BLaER1 (cell line): ENCODE data around the gene MNT.

Experiments
- H3K27ac ChIP-seq: shearing (Covaris generic); formaldehyde crosslinking; 2 replicates; pipeline ENCODE4 v1.8.1; 2022
- H3K27me3 ChIP-seq: shearing (Covaris generic); formaldehyde crosslinking; 2 replicates; pipeline ENCODE4 v1.8.1; 2022
- H3K36me3 ChIP-seq: shearing (Covaris generic); formaldehyde crosslinking; 2 replicates; pipeline ENCODE4 v1.8.1; 2022
- H3K4me1 ChIP-seq: shearing (Covaris generic); formaldehyde crosslinking; 2 replicates; pipeline ENCODE4 v1.8.1; 2022
- H3K4me2 ChIP-seq: shearing (Covaris generic); formaldehyde crosslinking; 2 replicates; pipeline ENCODE4 v1.8.1; 2022
- H3K4me3 ChIP-seq: shearing (Covaris generic); formaldehyde crosslinking; 2 replicates; pipeline ENCODE4 v1.8.1; 2022
- H3K9ac ChIP-seq: shearing (Covaris generic); formaldehyde crosslinking; 2 replicates; pipeline ENCODE4 v1.8.1; 2022
- H3K9me3 ChIP-seq: shearing (Covaris generic); formaldehyde crosslinking; 2 replicates; pipeline ENCODE4 v1.8.1; 2022
- H4K20me1 ChIP-seq: shearing (Covaris generic); formaldehyde crosslinking; 2 replicates; pipeline ENCODE4 v1.8.1; 2022
- Cebpa-rat ChIP-seq: shearing (Covaris generic); IDR thresholded peaks from 2 replicates; pipeline ENCODE4 v1.8.1; 2022

MNT gene

DNA sequence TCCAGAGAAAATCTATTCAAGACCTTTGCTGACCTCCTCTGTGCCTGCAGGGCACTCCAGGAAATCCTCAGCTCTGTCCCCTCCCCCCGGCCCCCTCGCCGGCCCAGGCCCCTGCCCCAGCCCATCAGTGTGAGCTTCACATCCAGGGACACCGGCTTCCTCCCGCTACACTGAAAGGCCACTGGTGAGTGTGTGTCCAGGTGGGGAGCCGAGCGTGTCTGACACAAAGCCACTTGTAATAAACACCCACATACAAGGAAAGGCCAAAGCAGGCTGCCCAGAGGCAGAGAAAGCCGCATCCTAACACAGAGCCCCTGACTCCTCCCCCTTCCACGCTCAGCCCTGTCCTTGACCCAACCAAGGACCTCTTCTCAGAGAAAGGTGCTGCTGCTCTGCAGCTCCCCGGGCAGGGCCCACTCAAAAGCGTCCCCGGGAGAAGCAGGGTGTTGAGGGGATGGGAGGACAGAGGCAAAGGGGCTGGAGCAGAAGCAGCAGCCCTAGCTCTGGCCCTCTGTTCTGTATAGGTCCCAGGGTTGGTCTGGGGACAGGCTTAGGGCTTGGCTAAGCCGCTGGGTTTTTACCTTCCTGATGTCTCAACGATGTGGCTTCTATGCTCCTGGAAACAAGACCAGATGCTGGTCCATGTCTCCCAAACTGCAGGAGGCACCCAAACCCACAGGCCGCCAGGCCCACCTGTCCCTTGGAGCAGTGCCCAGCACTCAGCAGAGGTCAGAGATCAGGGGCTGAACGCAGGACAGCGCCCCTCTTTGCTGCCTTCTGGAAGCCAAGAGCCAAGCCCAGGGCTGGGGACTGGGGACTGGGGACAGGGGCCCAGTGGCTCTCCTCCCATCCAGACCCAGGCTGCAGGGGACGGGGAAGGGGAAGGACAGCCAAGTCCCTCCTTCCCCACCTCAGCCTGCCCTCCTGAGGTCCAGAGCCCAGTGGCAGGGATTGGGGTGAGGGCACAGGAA is 15.3 kb downstream of the MNT start:
- no peaks in the 10 kb centered on the region for H3K27me3 ChIP-seq
- peaks cover 77% of the 10 kb centered on the region for H3K36me3 ChIP-seq
- H3K9ac ChIP-seq: peak overlapping the region; percentile 34; the same call in 1 of the 2 replicates
- H3K4me3 ChIP-seq: no peak overlapping the region
- 0 out of 2 replicates have a peak overlapping the region, but pooled peaks have one; percentile 26 for H3K27ac ChIP-seq
- peaks cover 57% of the 10 kb centered on the region for H4K20me1 ChIP-seq
- peaks cover 35% of the 10 kb centered on the region for H3K4me1 ChIP-seq
- no peak for TF ChIP-seq Cebpa-rat
- no peaks in the 10 kb centered on the region for H3K9me3 ChIP-seq
- H3K4me2 ChIP-seq: no peak overlapping the region

DNA sequence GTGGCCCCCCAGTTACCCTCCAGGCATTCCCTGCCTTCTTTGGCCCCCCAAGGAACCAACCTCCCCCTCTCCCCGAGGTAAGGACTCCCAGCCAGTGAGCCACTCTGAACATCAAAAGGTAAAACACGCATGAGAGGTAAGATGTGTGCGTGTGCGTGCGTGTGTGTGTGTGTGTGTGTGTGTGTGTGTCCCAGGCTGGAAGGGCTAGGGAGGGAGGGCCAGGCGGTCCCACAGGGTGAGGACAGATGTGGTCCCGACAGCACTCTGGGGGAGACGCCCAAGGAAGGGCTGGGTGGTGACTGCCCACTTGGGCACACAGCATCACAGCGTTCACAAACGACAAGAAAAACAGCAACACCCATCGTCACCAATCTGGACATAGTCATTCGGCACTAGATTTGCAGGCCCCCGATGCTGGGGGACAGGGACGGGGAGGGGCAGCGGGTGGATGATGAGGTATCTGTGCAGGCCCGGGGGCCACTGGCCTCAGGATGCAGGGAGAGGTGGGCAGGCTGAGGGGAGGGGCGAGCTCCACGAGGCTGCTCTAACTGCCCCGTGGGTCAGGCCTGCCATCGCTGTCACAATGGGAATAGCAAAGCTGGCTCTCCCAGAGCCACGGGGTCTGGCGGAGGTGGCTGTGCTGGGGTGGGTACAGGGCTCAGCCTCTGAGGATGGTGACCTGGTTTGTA is 16.3 kb downstream of the MNT start:
- Histone ChIP-seq H3K9me3 (no peaks in the 10 kb centered on the region), H3K4me1 (peaks cover 29% of the 10 kb centered on the region), H3K27me3 (no peaks in the 10 kb centered on the region), H3K36me3 (peaks cover 79% of the 10 kb centered on the region), H3K4me3 (no peak overlapping the region), H3K4me2 (no peak overlapping the region), H3K9ac (no peak overlapping the region; the same call in 1 of the 2 replicates), H4K20me1 (peaks cover 48% of the 10 kb centered on the region), H3K27ac (no peak overlapping the region)
- TF ChIP-seq Cebpa-rat: no peak

DNA sequence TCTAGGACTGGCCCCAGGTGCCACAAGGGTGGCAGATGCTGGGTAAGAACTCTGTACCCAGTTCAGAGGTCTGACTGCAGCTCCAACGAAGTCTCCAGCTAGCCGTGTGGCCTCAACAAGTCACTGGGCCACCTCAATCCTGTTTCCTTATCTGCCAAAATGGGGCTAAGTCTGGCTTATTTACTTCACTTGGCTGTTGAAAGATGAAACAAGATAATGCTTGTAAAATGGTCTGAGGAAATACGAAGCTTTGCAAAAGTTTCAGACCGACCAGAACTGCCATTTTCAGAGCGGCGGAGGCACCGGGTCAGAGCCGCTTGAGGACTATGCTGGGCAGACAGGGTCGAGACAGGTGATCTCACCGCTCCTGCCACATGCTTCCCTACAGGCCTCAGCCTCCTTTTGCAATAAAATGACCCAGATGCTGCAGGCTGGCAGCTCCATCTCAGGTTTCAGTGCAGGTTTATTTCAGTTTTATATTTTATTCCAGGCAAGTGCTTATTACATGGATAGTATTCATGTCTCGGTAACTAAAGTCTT is 17.2 kb downstream of the MNT start:
- peak overlapping the region; percentile 38 for H3K27ac ChIP-seq

DNA sequence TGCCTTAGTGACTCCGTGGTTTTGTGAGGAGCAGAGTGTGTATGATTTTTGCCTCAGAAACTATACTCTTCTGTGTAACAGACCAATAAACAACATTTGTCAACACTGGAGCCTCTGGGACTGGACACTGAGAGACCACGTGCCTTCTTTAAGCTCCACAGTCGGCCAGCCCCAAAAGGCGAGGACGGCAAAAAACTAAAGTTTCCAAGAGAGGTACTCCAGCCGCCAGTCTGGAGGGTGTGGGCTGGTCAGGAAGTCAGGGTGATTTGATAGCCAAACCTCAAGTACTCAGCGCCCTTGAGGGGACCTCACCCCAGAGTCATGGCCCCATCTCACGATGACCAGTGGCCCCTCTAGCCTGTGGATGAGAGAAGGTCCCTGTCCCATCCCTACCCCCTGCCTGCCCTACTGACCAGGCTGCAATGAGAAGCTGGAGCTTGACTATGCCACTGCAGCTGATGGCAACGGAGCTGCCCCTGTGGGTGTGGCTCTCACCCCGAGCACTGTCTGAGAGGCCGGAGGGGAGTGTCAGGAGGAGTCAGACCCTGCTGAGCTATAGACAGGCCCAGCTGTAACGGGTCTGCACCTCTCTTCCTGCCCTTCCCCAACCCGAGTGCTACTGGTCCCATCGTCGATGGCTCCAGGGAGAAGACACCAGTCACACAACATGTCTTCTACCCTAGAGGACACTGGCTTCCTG is 19.8 kb downstream of the MNT start:
- Histone ChIP-seq H3K4me3 (no peak overlapping the region), H3K4me2 (no peak overlapping the region), H3K9me3 (no peaks in the 10 kb centered on the region), H3K9ac (0 out of 2 replicates have a peak overlapping the region, but pooled peaks have one; percentile 6), H3K4me1 (peaks cover 25% of the 10 kb centered on the region), H4K20me1 (peaks cover 19% of the 10 kb centered on the region; the same call in 1 of the 2 replicates), H3K27me3 (no peaks in the 10 kb centered on the region), H3K36me3 (peaks cover 81% of the 10 kb centered on the region), H3K27ac (no peak overlapping the region)
- no peak for TF ChIP-seq Cebpa-rat

More for the DNA sequence above, 17.2 kb downstream of the MNT start:
- Histone ChIP-seq H3K9ac (no peak overlapping the region), H3K27me3 (no peaks in the 10 kb centered on the region), H3K4me3 (no peak overlapping the region), H3K4me1 (peaks cover 29% of the 10 kb centered on the region), H4K20me1 (peaks cover 41% of the 10 kb centered on the region), H3K9me3 (no peaks in the 10 kb centered on the region), H3K36me3 (peaks cover 80% of the 10 kb centered on the region), H3K4me2 (0 out of 2 replicates have a peak overlapping the region, but pooled peaks have one; percentile 50)
- TF ChIP-seq Cebpa-rat: no peak

DNA sequence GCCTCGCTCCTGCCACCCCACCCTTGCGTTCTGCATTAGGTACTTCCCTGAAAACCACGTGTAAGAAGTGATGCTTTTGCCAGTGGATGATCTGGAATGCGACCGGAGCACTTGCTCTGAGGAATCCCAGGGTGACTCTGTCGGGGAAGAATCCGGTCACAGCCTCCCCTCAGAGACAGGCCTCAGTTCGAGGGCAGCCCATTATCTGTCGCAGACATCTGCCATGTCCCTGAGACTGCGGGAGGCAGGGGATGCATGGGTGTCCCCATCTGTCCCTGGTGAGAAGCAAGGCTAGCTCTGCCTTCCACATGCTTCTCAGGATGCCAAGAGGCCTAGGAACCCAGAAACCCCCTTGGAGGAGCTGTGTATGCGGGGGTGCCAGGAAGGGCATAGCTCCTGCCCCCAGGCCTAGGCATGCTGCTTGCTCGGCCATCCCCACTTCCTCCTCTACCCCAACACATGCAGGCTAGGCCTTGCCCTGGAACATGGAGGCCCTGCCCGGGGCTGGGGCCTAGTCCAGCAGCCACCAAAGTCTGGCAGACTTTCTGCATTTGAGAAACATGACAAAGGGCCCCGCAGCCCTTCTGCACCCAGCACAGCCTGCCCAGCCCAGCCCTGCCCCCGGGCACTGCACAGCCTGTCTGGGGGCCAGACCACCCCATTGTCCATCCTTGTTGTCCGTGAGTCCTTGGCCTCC is 20.5 kb downstream of the MNT start:
- Histone ChIP-seq H3K4me3 (no peak overlapping the region), H3K27me3 (no peaks in the 10 kb centered on the region), H4K20me1 (peaks cover 12% of the 10 kb centered on the region; the same call in 1 of the 2 replicates), H3K36me3 (peaks cover 81% of the 10 kb centered on the region), H3K4me1 (peaks cover 21% of the 10 kb centered on the region), H3K9ac (0 out of 2 replicates have a peak overlapping the region, but pooled peaks have one; percentile 6), H3K4me2 (no peak overlapping the region), H3K9me3 (no peaks in the 10 kb centered on the region), H3K27ac (0 out of 2 replicates have a peak overlapping the region, but pooled peaks have one; percentile 30)
- TF ChIP-seq Cebpa-rat: no peak

DNA sequence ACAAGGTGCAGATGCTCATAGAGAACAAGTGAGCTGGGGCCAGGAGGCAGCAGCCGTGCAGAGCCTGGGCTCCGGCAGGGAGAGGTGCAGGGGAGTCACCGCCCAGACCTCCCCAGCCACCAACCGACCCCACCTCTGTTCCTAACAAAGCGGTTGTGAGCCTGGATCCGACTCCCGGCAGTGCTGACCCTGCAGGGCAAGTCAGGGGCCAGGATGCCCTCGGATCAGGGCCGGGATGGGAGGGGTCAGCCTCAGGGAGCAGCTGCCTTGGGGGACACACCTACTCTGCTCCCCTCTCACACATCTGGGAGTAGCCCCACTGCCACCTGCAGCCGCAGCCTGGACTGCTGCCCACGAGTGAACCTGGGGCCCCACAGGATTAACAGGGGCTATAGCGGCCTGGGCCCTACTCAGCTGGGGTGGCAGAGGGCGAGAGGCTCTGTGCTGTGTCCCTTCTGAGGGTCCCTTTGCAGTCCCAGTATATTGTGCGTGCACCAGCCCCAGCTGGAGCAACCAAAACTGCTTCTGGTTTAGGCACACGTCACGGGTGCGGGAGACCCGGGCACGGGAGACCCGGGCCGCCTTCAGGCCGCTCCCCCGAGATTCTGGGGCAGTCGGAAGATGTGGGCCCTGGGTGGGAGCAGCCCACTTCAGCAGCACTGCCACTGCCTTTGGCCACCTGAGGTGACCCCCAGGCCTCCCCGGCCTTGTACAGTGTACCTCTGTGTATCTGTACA is 21.2 kb downstream of the MNT start:
- H3K9ac ChIP-seq: no peak overlapping the region
- H3K4me3 ChIP-seq: no peak overlapping the region
- peaks cover 21% of the 10 kb centered on the region for H3K4me1 ChIP-seq
- peaks cover 85% of the 10 kb centered on the region for H3K36me3 ChIP-seq
- no peak overlapping the region for H3K4me2 ChIP-seq
- no peaks in the 10 kb centered on the region for H3K9me3 ChIP-seq
- H3K27me3 ChIP-seq: no peaks in the 10 kb centered on the region
- peaks cover 12% of the 10 kb centered on the region; the same call in 1 of the 2 replicates for H4K20me1 ChIP-seq
- TF ChIP-seq Cebpa-rat: no peak
- no peak overlapping the region for H3K27ac ChIP-seq

DNA sequence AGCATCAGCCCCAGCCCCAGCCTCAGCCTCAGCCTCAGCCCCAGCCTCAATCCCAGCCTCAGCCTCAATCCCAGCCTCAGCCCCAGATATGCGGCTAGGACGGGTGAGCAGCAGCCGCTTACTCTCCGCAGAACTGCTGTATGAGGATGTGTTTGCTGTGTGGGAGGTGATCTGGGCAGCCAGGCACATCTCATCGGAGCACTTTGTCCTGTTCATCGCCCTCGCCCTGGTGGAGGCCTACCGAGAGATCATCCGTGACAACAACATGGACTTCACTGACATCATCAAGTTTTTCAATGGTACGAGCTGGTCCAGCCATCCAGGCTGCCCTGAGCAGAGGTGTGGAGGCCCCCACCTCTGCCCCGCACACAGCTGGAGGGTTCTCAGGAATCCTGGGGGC is 22.0 kb downstream of the MNT start:
- H4K20me1 ChIP-seq: peaks cover 11% of the 10 kb centered on the region; the same call in 1 of the 2 replicates
- no peak overlapping the region for H3K4me2 ChIP-seq
- no peak for TF ChIP-seq Cebpa-rat
- 0 out of 2 replicates have a peak overlapping the region, but pooled peaks have one; percentile 9 for H3K27ac ChIP-seq
- H3K4me1 ChIP-seq: peaks cover 13% of the 10 kb centered on the region
- H3K4me3 ChIP-seq: no peak overlapping the region
- peaks cover 86% of the 10 kb centered on the region for H3K36me3 ChIP-seq
- no peaks in the 10 kb centered on the region for H3K9me3 ChIP-seq
- no peaks in the 10 kb centered on the region for H3K27me3 ChIP-seq
- no peak overlapping the region for H3K9ac ChIP-seq

DNA sequence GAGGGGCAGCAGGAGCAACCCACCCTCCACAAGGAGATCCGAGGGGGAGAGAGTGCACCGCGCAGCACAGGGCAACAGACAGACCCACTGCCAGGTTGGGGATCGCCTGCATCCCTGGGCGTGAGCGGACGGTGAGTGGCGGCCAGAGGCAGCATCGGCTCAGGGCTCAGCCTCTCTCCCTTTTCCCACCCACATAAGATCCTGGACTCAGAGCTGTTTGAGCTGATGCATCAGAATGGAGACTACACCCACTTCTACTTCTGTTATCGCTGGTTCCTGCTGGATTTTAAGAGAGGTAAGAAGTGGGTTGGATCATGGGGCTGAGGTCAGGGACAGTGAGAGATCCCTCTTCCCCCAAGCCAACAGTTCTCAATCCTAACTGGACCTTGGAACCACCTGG is 23.2 kb downstream of the MNT start:
- Histone ChIP-seq H3K4me1 (peaks cover under 1% of the 10 kb centered on the region), H3K4me2 (no peak overlapping the region), H3K9ac (no peak overlapping the region), H3K27ac (no peak overlapping the region), H3K36me3 (peaks cover 89% of the 10 kb centered on the region), H3K4me3 (no peak overlapping the region), H3K9me3 (no peaks in the 10 kb centered on the region), H4K20me1 (no peaks in the 10 kb centered on the region), H3K27me3 (no peaks in the 10 kb centered on the region)
- no peak for TF ChIP-seq Cebpa-rat
